ENCODE measurements around the gene SLC47A1. TPM values are rescaled to one million over a fixed set of nuclear protein-coding genes. Genes with fewer than 3 reads are reported as not detected.

The SLC47A1 gene, protein sequence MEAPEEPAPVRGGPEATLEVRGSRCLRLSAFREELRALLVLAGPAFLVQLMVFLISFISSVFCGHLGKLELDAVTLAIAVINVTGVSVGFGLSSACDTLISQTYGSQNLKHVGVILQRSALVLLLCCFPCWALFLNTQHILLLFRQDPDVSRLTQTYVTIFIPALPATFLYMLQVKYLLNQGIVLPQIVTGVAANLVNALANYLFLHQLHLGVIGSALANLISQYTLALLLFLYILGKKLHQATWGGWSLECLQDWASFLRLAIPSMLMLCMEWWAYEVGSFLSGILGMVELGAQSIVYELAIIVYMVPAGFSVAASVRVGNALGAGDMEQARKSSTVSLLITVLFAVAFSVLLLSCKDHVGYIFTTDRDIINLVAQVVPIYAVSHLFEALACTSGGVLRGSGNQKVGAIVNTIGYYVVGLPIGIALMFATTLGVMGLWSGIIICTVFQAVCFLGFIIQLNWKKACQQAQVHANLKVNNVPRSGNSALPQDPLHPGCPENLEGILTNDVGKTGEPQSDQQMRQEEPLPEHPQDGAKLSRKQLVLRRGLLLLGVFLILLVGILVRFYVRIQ
- 0.43 and 0.72 TPM in 2 replicates for total RNA-seq (2022)
- Bru-seq, nascent RNA = percentile 19 among the genes with signal in this experiment
- percentile 20 among the genes with signal in this experiment for BruChase-seq, experiment 1, labeled RNA remaining after a 2-hour chase
- percentile 18 among the genes with signal in this experiment for BruChase-seq, experiment 2, labeled RNA remaining after a 6-hour chase
- long read RNA-seq, partial matches to known transcripts = 0 of 1 reads
- long read RNA-seq, other reads (novel, unspliced or antisense) = 0 of 1 reads

- Histone ChIP-seq H3K27me3 (replicated peaks; ENCODE audit: control insufficient read depth, insufficient read depth, low read length) (no peaks in the 10 kb centered on the region; the same call in none of the 2 replicates), H3K36me3 (ENCODE audit: control insufficient read depth, insufficient read depth, low read length) (no peaks in the 10 kb centered on the region), H3K9me3 (no peaks in the 10 kb centered on the region), H3K4me1 (peaks cover 6% of the 10 kb centered on the region; the same call in 1 of the 2 replicates), H3K4me3 (ENCODE audit: low read depth, low read length) (peak within 1 kb of the TSS; percentile 41)
- no peak for TF ChIP-seq CTCF (IDR thresholded peaks at IDR 0.05; ENCODE audit: insufficient read depth in 1 of 2, low read depth in 1 of 2, low read length in 1 of 2, severe bottlenecking in 1 of 2, unreplicated experiment in 1 of 2)
- Mint-ChIP-seq H3K4me3 (ENCODE audit: unreplicated experiment) (peak within 1 kb of the TSS; percentile 62), H3K36me3 (ENCODE audit: insufficient read depth, unreplicated experiment) (no peaks in the 10 kb centered on the region), H3K27ac (ENCODE audit: unreplicated experiment) (no peak within 1 kb of the TSS), H3K4me1 (ENCODE audit: low read depth, unreplicated experiment) (peaks cover 22% of the 10 kb centered on the region), H3K9me3 (ENCODE audit: unreplicated experiment) (no peaks in the 10 kb centered on the region), H3K27me3 (ENCODE audit: insufficient read depth, unreplicated experiment) (peaks cover 20% of the 10 kb centered on the region)
- DNase-seq = peak in 1 of 2 experiments; percentile 28
- intact Hi-C loops (cut with micrococcal nuclease; ENCODE audit: unreplicated experiment) = no loop called here
- CTCF ChIA-PET = no interaction called here
- no TSS peak for BruUV-seq (replicated peaks)
- POLR2A ChIA-PET = interaction anchor here (0.6 kb wide), 1 partner anchor 140 kb away, joined by 3 read pairs; no protein-coding TSS in a partner anchor
Measured at GRCh38 chr17:19533718-19534561, at the start of gene SLC47A1. Gene SLC47A1 (plus strand): TSS chr17:19533854. CDS start chr17:19533940, 86 bp downstream.

- POLR2A ChIA-PET = no interaction called here
- no peak overlapping the region for H3K4me3 ChIP-seq (ENCODE audit: low read depth, low read length)
- CTCF ChIA-PET = no interaction called here
- no TSS peak for BruUV-seq (replicated peaks)
- H3K27me3 Mint-ChIP-seq (ENCODE audit: insufficient read depth, unreplicated experiment) = peaks cover 3% of the 10 kb centered on the region
- H3K4me1 ChIP-seq = no peaks in the 10 kb centered on the region
- no peaks in the 10 kb centered on the region for H3K36me3 ChIP-seq (ENCODE audit: control insufficient read depth, insufficient read depth, low read length)
- no peak overlapping the region for H3K27ac Mint-ChIP-seq (ENCODE audit: unreplicated experiment)
- no peaks in the 10 kb centered on the region for H3K9me3 Mint-ChIP-seq (ENCODE audit: unreplicated experiment)
- H3K36me3 Mint-ChIP-seq (ENCODE audit: insufficient read depth, unreplicated experiment) = no peaks in the 10 kb centered on the region
- no peaks in the 10 kb centered on the region for H3K27me3 ChIP-seq (replicated peaks; ENCODE audit: control insufficient read depth, insufficient read depth, low read length)
- peaks cover 6% of the 10 kb centered on the region for H3K4me1 Mint-ChIP-seq (ENCODE audit: low read depth, unreplicated experiment)
- no peak for TF ChIP-seq CTCF (IDR thresholded peaks at IDR 0.05; ENCODE audit: insufficient read depth in 1 of 2, low read depth in 1 of 2, low read length in 1 of 2, severe bottlenecking in 1 of 2, unreplicated experiment in 1 of 2)
- no peak overlapping the region for H3K4me3 Mint-ChIP-seq (ENCODE audit: unreplicated experiment)
- DNase-seq = no peak
- no peaks in the 10 kb centered on the region for H3K9me3 ChIP-seq
- intact Hi-C loops (cut with micrococcal nuclease; ENCODE audit: unreplicated experiment) = no loop called here
Measured at GRCh38 chr17:19485800-19486340, 47.8 kb upstream of the SLC47A1 start.
